GM12878 (cell line): Measurements from ENCODE around the gene AGBL4. TPM values are rescaled to one million over a fixed set of nuclear protein-coding genes. Genes with fewer than 3 reads are reported as not detected.

ENCODE experiments used
- ATAC-seq: fragments of 200-7000 bp; cut with Tn5 transposase; 3 replicates; pipeline ENCODE4 v1.9.1; 2020; ENCODE audit warnings: mild to moderate bottlenecking, moderate library complexity
- BruUV-seq: library from RNA; stranded (reverse); fragments of 400-500 nt; replicated peaks from 2 replicates; lab custom pipeline; 2021; lab: Mats Ljungman, UMichigan
- CTCF ChIA-PET: fragments of 300-600 bp; sonication (Branson Sonifier 250); formaldehyde crosslinking; extraction: SDS; loops from one replicate; lab custom pipeline; 2021; ENCODE audit warnings: inconsistent platforms; lab: Yijun Ruan, JAX
- POLR2A ChIA-PET: fragments of 350-600 bp; formaldehyde crosslinking; extraction: SDS; loops from one replicate; lab custom pipeline; 2021; ENCODE audit warnings: inconsistent platforms; lab: Charles Lee
- RAD21 ChIA-PET: fragments of 300-600 bp; sonication (Branson Sonifier 250); formaldehyde crosslinking; loops from one replicate; lab custom pipeline; 2023; ENCODE audit warnings: antibody characterized with exemption; ENCODE audit not compliant: unreplicated experiment; lab: Charles Lee
- SMC1A ChIA-PET: fragments of 300-600 bp; sonication (Branson Sonifier 250); formaldehyde crosslinking; loops from one replicate; lab custom pipeline; 2023; ENCODE audit not compliant: unreplicated experiment, uncharacterized antibody; lab: Charles Lee
- DNase-seq: peaks from one replicate; pipeline ENCODE4 v3.0.0-alpha.2; 2011; ENCODE audit warnings: low read depth, low spot score
- FAIRE-seq: peaks from 3 replicates; lab custom pipeline; 2011; peaks lifted over from hg19 to GRCh38; lab: Jason Lieb, UNC
- H2AFZ ChIP-seq: 2 replicates; pipeline ENCODE4 v1.6.0; 2011; ENCODE audit warnings: low read depth, low read length, control low read depth; ENCODE audit not compliant: control insufficient read depth
- H3K27ac ChIP-seq: 2 replicates; pipeline ENCODE4 v1.5.1; 2011; ENCODE audit warnings: control low read depth; ENCODE audit not compliant: control insufficient read depth, insufficient read depth
- H3K27me3 ChIP-seq, 2 experiments: replicated peaks in 1 of 2; 2 replicates each; pipeline versions ENCODE4 v1.6.0 to v1.6.1; 2011; ENCODE audit warnings: low read length in 1 of 2; ENCODE audit not compliant: control insufficient read depth in 2 of 2, insufficient read depth in 2 of 2
- H3K36me3 ChIP-seq, 2 experiments: 2 replicates each; pipeline ENCODE4 v1.5.1; 2011; ENCODE audit warnings: low read length in 1 of 2; ENCODE audit not compliant: control insufficient read depth in 2 of 2, insufficient read depth in 2 of 2
- H3K4me1 ChIP-seq: 2 replicates; pipeline ENCODE4 v1.6.1; 2011; ENCODE audit warnings: mild to moderate bottlenecking, low read length, moderate library complexity, mixed read lengths; ENCODE audit not compliant: control insufficient read depth, insufficient read depth
- H3K4me2 ChIP-seq: 2 replicates; pipeline ENCODE4 v1.6.0; 2011; ENCODE audit warnings: control low read depth; ENCODE audit not compliant: control insufficient read depth, insufficient read depth
- H3K4me3 ChIP-seq: fragments of 200-600 bp; sonication (generic); 2 replicates; pipeline ENCODE4 v1.5.1; 2016
- H3K79me2 ChIP-seq: 2 replicates; pipeline ENCODE4 v1.6.0; 2011; ENCODE audit warnings: low read length; ENCODE audit not compliant: control insufficient read depth, insufficient read depth
- H3K9ac ChIP-seq: 2 replicates; pipeline ENCODE4 v1.8.0; 2011; ENCODE audit warnings: low read length, control low read depth, mixed read lengths; ENCODE audit not compliant: control insufficient read depth, insufficient read depth
- H3K9me3 ChIP-seq: replicated peaks from 3 replicates; pipeline ENCODE4 v1.5.1; 2011; ENCODE audit warnings: mild to moderate bottlenecking, low read length; ENCODE audit not compliant: control insufficient read depth, insufficient read depth
- H4K20me1 ChIP-seq: 2 replicates; pipeline ENCODE4 v1.6.0; 2011; ENCODE audit not compliant: control insufficient read depth, insufficient read depth
- EED ChIP-seq: sonication (generic); IDR thresholded peaks from 2 replicates; pipeline ENCODE4 v1.6.1; 2016; ENCODE audit warnings: antibody characterized with exemption, low read depth
- ESRRA ChIP-seq: IDR thresholded peaks from 2 replicates; pipeline ENCODE4 v1.6.1; 2012; ENCODE audit warnings: mild to moderate bottlenecking, low read length, improper control_type of control experiment
- FOXK2 ChIP-seq: fragments of 450-650 bp; IDR thresholded peaks from 2 replicates; pipeline ENCODE4 v1.6.1; 2017; ENCODE audit warnings: mild to moderate bottlenecking, moderate library complexity
- RAD21 ChIP-seq: IDR thresholded peaks from 2 replicates; pipeline ENCODE4 v1.6.1; 2011; ENCODE audit warnings: mild to moderate bottlenecking, low read depth, low read length, moderate library complexity; ENCODE audit not compliant: insufficient read depth
- RCOR1 ChIP-seq: conservative IDR thresholded peaks from 2 replicates; pipeline ENCODE4 v1.6.1; 2012; ENCODE audit warnings: low read depth, low read length, improper control_type of control experiment
- RELA ChIP-seq: fragments of 450-650 bp; IDR thresholded peaks from 2 replicates; pipeline ENCODE4 v1.8.0; 2014; ENCODE audit warnings: borderline replicate concordance; ENCODE audit not compliant: partially characterized antibody
- REST ChIP-seq: IDR thresholded peaks from 2 replicates; pipeline ENCODE4 v1.6.1; 2012; ENCODE audit warnings: mild to moderate bottlenecking, low read depth, low read length
- SPI1 ChIP-seq: IDR thresholded peaks from 2 replicates; pipeline ENCODE4 v1.6.1; 2011; ENCODE audit warnings: low read depth, mild to moderate bottlenecking, low read length, moderate library complexity, borderline replicate concordance; ENCODE audit not compliant: insufficient read depth
- SUPT20H ChIP-seq: IDR thresholded peaks from 2 replicates; pipeline ENCODE4 v1.6.1; 2011; ENCODE audit warnings: low read depth, mild to moderate bottlenecking, low read length, moderate library complexity, borderline replicate concordance; ENCODE audit not compliant: control insufficient read depth
- TAF1 ChIP-seq: IDR thresholded peaks from 2 replicates; pipeline ENCODE4 v1.6.1; 2011; ENCODE audit warnings: mild to moderate bottlenecking, low read depth, low read length, borderline replicate concordance
- TCF3 ChIP-seq: IDR thresholded peaks from 2 replicates; pipeline ENCODE4 v1.6.1; 2012; ENCODE audit warnings: low read depth, mild to moderate bottlenecking, low read length, borderline replicate concordance; ENCODE audit not compliant: insufficient read depth
- YBX1 ChIP-seq: fragments of 450-650 bp; IDR thresholded peaks from 2 replicates; pipeline ENCODE4 v1.6.1; 2016; ENCODE audit warnings: antibody characterized with exemption
- ZNF207 ChIP-seq: fragments of 450-650 bp; IDR thresholded peaks from 2 replicates; pipeline ENCODE4 v1.6.1; 2014; ENCODE audit warnings: antibody characterized with exemption, mild to moderate bottlenecking, borderline replicate concordance
- WGBS: methylation state at CpG from one replicate; pipeline ENCODE4 v1.1.6; 2016; ENCODE audit warnings: low lambda C conversion rate; ENCODE audit not compliant: insufficient replicate concordance, insufficient coverage; ENCODE audit errors: missing lambda C conversion rate; 5-methylcytosine and 5-hydroxymethylcytosine counted together
- in situ Hi-C: fragments of 300-500 bp; cut with MboI; formaldehyde crosslinking; loops from 9 replicates; pipeline ENCODE4 v1.14.3; 2018; ENCODE audit warnings: mixed read lengths
- intact Hi-C: fragments of 100-400 bp; cut with micrococcal nuclease; formaldehyde crosslinking; loops from one replicate; pipeline ENCODE4 v1.14.2; 2022; ENCODE audit not compliant: unreplicated experiment
- polyA plus RNA-seq, 11 experiments: library from polyadenylated mRNA; depleted of rRNA in 4 of 11; unstranded in 6 of 11; stranded (reverse) in 5 of 11; fragments of >200 nt; fragmentation: Nextera tagmentation in 4 of 11; fragmentation: Illumina TruSeq in 1 of 11; extraction: Ambion mirVana in 4 of 11; extraction: Trizol in 1 of 11; gene quantifications; 1 replicate in 1 of 11; 2 replicates in 10 of 11; pipeline versions ENCODE4 v1.2.1 to v1.2.3, GENCODE V29; 2011 to 2016; ENCODE audit warnings: inconsistent platforms in 2 of 11, missing spikeins in 2 of 11, low read depth in 1 of 11
- total RNA-seq, 4 experiments: library from RNA; depleted of rRNA in 3 of 4; stranded (reverse); fragments of >200 nt in 3 of 4; fragmentation: Illumina TruSeq in 1 of 4; extraction: Trizol in 1 of 4; gene quantifications; 2 replicates each; pipeline versions ENCODE4 v1.2.1 to v1.2.3, GENCODE V29; 2013 to 2021
- TF ChIP-seq, protein P1 (sequence below): IDR thresholded peaks from 2 replicates; pipeline ENCODE4 v1.6.1; 2012; ENCODE audit warnings: low read depth, low read length, improper control_type of control experiment

AGBL4 gene
- total and polyA plus RNA-seq, 10 of the 15 experiments (the other 5 are each of a cell fraction or from before 2014, with no cell fraction given) = 0.31 TPM; not detected in 9

- Histone ChIP-seq H3K4me2 (no peak overlapping the region), H3K9ac (no peak overlapping the region), H3K27ac (no peak overlapping the region), H3K4me1 (no peaks in the 10 kb centered on the region), H3K27me3 (no peaks in the 10 kb centered on the region; a peak in 1 of 4 replicates), H3K79me2 (no peaks in the 10 kb centered on the region), H4K20me1 (no peaks in the 10 kb centered on the region), H3K9me3 (no peaks in the 10 kb centered on the region), H3K36me3 (no peaks in the 10 kb centered on the region), H3K4me3 (no peak overlapping the region), H2AFZ (no peak overlapping the region)
- ChIA-PET SMC1A (no interaction called here), RAD21 (no interaction called here), CTCF (interaction anchor here (1.1 kb wide), 1 partner anchor 74 kb away, joined by 4 read pairs; no protein-coding TSS in a partner anchor), POLR2A (no interaction called here)
- no peak for FAIRE-seq
- DNase-seq = no peak
- ATAC-seq = no peak
- TF ChIP-seq REST = no peak
- TF ChIP-seq EED = no peak
- TF ChIP-seq RELA = no peak
- TF ChIP-seq SPI1 = no peak
- no peak for TF ChIP-seq RAD21
- no peak for TF ChIP-seq SUPT20H
- no peak for TF ChIP-seq TCF3
- no peak for TF ChIP-seq ESRRA
- TF ChIP-seq FOXK2 = no peak
- no peak for TF ChIP-seq YBX1
- TF ChIP-seq ZNF207 = no peak
- no peak for TF ChIP-seq RCOR1
- no peak for TF ChIP-seq TAF1
- TF ChIP-seq, protein P1, sequence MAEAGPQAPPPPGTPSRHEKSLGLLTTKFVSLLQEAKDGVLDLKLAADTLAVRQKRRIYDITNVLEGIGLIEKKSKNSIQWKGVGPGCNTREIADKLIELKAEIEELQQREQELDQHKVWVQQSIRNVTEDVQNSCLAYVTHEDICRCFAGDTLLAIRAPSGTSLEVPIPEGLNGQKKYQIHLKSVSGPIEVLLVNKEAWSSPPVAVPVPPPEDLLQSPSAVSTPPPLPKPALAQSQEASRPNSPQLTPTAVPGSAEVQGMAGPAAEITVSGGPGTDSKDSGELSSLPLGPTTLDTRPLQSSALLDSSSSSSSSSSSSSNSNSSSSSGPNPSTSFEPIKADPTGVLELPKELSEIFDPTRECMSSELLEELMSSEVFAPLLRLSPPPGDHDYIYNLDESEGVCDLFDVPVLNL = no peak
- no TSS peak for BruUV-seq
- intact Hi-C loops = no loop called here
- 15% methylated on average over 6 of the region's 6 CpGs for WGBS
- in situ Hi-C loops = no loop called here
Observed at GRCh38 chr1:48603222-48603621, 1420.5 kb downstream of the AGBL4 start.
